Activated T-helper 17 cell treated with anti-CD3 and anti-CD28 coated beads, Interleukin-2, amount 50 U/mL, for 72 hours (primary cell): ENCODE data around the gene NTRK1. TPM values are rescaled to one million over a fixed set of nuclear protein-coding genes. Genes with fewer than 3 reads are reported as not detected.

Experiments
- ATAC-seq: fragments of 150-1000 bp; cut with Tn5 transposase; replicated peaks from 2 replicates; pipeline ENCODE4 v1.10.0; 2021; ENCODE audit warnings: mild to moderate bottlenecking, moderate library complexity
- H3K27ac Mint-ChIP-seq: one replicate; pipeline ENCODE4 v1.8.0; 2022; ENCODE audit warnings: mixed read lengths
- H3K27me3 Mint-ChIP-seq: one replicate; pipeline ENCODE4 v1.8.0; 2022; ENCODE audit warnings: mixed read lengths
- H3K36me3 Mint-ChIP-seq: one replicate; pipeline ENCODE4 v1.8.0; 2022; ENCODE audit warnings: low read depth, mild to moderate bottlenecking, mixed read lengths
- H3K4me1 Mint-ChIP-seq: one replicate; pipeline ENCODE4 v1.8.0; 2022; ENCODE audit warnings: mixed read lengths
- H3K4me3 Mint-ChIP-seq: one replicate; pipeline ENCODE4 v1.8.0; 2022; ENCODE audit warnings: mild to moderate bottlenecking, mixed read lengths
- H3K9me3 Mint-ChIP-seq: one replicate; pipeline ENCODE4 v1.8.0; 2022; ENCODE audit warnings: mixed read lengths
- total RNA-seq, 2 donors: library from RNA; stranded (reverse); gene quantifications; one replicate each; pipeline ENCODE4 v1.2.3, GENCODE V29; 2022

NTRK1 gene
- total RNA-seq, result 10 to 100 TPM in 1 of 2 donors, 1 to 10 TPM in 1; 2.5 to 13.3 TPM

DNA sequence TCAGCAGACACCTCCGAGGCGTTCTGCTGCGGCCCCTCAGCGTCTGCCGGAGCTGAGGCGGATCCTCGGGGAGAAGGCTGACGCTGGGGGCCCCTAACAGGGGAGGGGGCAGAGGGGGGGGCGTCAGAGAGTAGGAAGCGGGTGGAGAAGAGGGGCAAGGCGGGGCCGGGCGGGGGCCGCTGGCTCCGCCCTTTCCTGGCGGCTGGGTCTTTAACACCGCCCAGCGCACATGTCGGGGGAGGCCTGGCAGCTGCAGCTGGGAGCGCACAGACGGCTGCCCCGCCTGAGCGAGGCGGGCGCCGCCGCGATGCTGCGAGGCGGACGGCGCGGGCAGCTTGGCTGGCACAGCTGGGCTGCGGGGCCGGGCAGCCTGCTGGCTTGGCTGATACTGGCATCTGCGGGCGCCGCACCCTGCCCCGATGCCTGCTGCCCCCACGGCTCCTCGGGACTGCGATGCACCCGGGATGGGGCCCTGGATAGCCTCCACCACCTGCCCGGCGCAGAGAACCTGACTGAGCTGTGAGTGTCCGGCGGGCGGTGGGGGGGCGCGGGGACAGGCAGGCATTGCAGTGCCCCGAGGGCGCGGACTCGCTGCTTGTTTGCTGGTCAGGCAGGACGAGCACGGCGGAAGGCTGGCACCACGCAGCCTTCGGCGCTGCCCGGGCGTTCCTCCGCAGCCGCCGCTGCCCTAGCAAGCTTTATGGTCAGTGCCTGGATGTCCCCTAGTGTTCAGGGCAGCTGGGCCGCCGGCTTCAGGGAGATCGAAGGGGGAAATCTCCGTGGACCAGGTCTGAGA, at the start of gene NTRK1:
NTRK1 (plus strand) TSS at position 238 of the 796 bp plus-strand sequence; CDS start at position 308, 70 bp downstream.
- Mint-ChIP-seq H3K27ac (peak within 1 kb of the TSS; percentile 61), H3K9me3 (no peaks in the 10 kb centered on the region), H3K36me3 (no peaks in the 10 kb centered on the region), H3K27me3 (peaks cover 42% of the 10 kb centered on the region), H3K4me3 (peak within 1 kb of the TSS; percentile 82), H3K4me1 (peaks cover 30% of the 10 kb centered on the region)
- ATAC-seq, result peak; percentile 71

- Mint-ChIP-seq H3K27me3 (no peaks in the 10 kb centered on the region), H3K9me3 (no peaks in the 10 kb centered on the region), H3K27ac (peak overlapping the region; percentile 100), H3K36me3 (peaks cover 100% of the 10 kb centered on the region), H3K4me1 (peaks cover 58% of the 10 kb centered on the region), H3K4me3 (peak overlapping the region; percentile 87)
- no peak for ATAC-seq
These were observed 49.5 kb upstream of the NTRK1 start for GRCh38 chr1:156811168-156811567.

DNA sequence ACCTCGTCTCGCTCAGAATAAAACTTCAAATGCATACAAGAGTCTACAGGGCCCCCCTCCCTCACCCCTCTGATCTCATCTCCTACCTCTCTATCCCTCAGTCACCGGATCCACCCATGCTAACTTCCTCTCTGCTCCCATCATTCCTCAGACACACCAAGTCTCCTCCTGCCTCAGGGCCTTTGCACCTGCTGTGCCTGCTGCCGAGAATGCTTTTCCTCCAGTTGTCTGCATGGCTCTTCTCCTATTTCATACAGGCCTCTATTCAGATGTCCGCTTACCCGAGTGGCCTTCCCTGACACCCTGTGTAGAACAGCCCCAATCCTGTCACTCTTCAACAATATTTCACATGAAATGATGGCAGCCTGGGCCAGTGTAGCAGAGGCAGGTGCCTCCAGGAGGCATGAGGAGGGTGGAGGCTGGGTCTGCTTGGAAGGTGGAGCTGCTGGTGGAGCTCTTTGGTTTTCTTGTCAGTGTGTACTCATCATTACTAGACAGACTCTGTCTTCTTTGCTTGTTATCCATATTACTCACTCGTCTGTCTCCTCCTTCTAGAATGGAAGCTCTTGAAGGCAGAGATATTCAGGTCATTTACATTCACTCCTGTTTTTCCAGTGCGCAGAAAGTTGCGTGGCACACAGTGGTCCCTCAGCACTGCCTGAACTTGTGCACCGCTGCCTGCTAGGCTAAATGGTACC, 48.2 kb upstream of the NTRK1 start:
- H3K4me3 Mint-ChIP-seq, result peak overlapping the region; percentile 87
- no peaks in the 10 kb centered on the region for H3K9me3 Mint-ChIP-seq
- ATAC-seq, result no peak
- H3K36me3 Mint-ChIP-seq, result peaks cover 98% of the 10 kb centered on the region
- H3K4me1 Mint-ChIP-seq, result peaks cover 60% of the 10 kb centered on the region
- H3K27me3 Mint-ChIP-seq, result no peaks in the 10 kb centered on the region
- H3K27ac Mint-ChIP-seq, result peak overlapping the region; percentile 100

GRCh38 chr1:156813298-156813697, 47.4 kb upstream of the NTRK1 start:
- no peak for ATAC-seq
- Mint-ChIP-seq H3K36me3 (peaks cover 89% of the 10 kb centered on the region), H3K9me3 (no peaks in the 10 kb centered on the region), H3K27me3 (no peaks in the 10 kb centered on the region), H3K4me1 (peaks cover 57% of the 10 kb centered on the region), H3K4me3 (peak overlapping the region; percentile 87), H3K27ac (peak overlapping the region; percentile 100)

DNA sequence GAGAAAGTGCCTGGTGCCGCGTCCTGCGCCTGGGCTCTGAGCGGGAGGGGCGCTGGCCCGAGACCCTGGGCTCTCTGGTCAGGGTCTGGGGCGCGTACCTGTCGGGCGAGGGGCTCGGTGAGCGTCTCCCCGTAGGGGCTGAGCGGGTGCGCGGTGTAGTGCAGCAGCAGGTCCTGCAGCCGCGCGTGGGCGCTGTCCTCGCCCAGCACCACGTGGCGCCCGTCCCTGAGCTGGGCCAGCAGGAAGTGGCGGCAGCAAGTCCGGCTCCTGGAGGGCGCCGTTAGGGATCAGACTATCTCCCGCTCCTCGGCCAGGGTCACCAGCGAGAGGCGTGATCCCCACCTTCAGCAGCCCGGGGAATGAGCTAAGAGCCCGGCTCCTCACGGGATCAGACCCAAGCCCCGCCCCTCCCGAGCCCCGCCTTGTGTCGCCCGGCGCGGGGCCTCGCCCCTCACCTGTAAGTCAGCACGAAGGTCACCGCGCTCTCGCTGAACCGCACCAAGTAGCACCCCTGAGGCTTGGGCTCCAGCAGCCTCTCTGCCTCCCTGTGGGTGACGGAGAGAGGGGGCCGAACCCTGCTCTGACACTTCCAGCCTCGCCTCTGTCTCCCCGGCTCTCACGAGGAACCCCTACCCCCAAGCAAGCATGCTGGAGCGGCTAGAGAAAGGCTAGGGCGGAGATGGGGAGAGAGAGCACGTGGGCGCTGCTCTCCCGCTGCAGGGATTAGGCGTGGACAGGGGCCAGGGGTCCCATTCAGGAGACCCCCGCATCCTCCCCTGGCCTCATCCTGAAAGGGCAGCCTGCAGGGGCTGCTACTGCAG, 46.7 kb upstream of the NTRK1 start:
- H3K27ac Mint-ChIP-seq, result peak overlapping the region; percentile 100
- peak overlapping the region; percentile 87 for H3K4me3 Mint-ChIP-seq
- peaks cover 51% of the 10 kb centered on the region for H3K4me1 Mint-ChIP-seq
- H3K36me3 Mint-ChIP-seq, result peaks cover 83% of the 10 kb centered on the region
- no peaks in the 10 kb centered on the region for H3K27me3 Mint-ChIP-seq
- no peaks in the 10 kb centered on the region for H3K9me3 Mint-ChIP-seq
- ATAC-seq, result peak; percentile 21

GRCh38 chr1:156814571-156815260, 45.9 kb upstream of the NTRK1 start:
- ATAC-seq, result peak; percentile 44
- Mint-ChIP-seq H3K36me3 (peaks cover 75% of the 10 kb centered on the region), H3K4me1 (peaks cover 43% of the 10 kb centered on the region), H3K27ac (peak overlapping the region; percentile 100), H3K9me3 (no peaks in the 10 kb centered on the region), H3K4me3 (peak overlapping the region; percentile 87), H3K27me3 (no peaks in the 10 kb centered on the region)

- Mint-ChIP-seq H3K27me3 (no peaks in the 10 kb centered on the region), H3K36me3 (peaks cover 68% of the 10 kb centered on the region), H3K27ac (peak overlapping the region; percentile 100), H3K4me3 (peak overlapping the region; percentile 87), H3K9me3 (no peaks in the 10 kb centered on the region), H3K4me1 (peaks cover 43% of the 10 kb centered on the region)
- ATAC-seq, result no peak
These were observed 45.3 kb upstream of the NTRK1 start for GRCh38 chr1:156815307-156815826.

GRCh38 chr1:156815961-156816422, 44.7 kb upstream of the NTRK1 start:
- Mint-ChIP-seq H3K9me3 (no peaks in the 10 kb centered on the region), H3K27me3 (no peaks in the 10 kb centered on the region), H3K36me3 (peaks cover 62% of the 10 kb centered on the region), H3K4me3 (peak overlapping the region; percentile 87), H3K27ac (peak overlapping the region; percentile 100), H3K4me1 (peaks cover 41% of the 10 kb centered on the region)
- no peak for ATAC-seq

DNA sequence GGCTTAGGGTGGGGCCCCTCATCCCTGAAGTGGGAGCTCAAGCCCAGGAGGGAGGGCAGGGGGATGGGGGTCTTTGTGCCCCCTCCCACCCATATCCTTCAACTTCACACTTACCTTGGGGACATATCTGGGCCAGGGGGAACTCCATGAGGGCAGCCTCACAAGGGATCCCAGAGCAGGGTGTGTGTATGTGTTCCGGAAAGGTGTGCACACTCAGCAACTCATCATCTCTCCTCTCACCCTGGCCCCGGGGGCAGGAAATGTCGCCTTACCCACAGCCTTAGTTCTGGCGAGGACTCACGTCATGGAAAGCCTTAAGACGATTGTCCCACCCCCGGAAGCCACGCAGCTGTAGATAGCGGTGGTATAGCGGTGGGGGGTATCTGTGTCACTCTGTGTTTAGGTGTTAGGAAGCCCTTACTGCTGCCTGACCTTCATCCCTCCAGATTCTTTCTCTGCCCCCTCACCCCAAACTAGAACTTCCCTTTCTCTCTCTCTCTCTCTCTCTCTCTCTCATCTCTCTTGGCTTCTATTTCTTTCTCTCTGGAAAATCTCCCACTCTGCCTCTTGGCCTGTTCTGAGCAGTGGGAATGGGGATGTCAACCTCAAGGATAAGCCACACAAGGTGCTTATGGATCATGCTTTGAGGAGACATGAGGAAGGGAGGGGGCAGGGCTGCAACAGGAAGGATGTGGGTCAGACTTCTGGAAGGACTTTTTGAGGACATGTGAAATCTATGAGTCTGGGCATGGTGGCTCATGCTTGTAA, 43.9 kb upstream of the NTRK1 start, which contains the start of gene SH2D2A:
SH2D2A (minus strand) TSS at position 288 of the 768 bp plus-strand sequence; CDS start at position 148, 140 bp downstream.
- peak; percentile 89 for ATAC-seq
- H3K4me1 Mint-ChIP-seq, result peaks cover 33% of the 10 kb centered on the region
- H3K36me3 Mint-ChIP-seq, result peaks cover 55% of the 10 kb centered on the region
- no peaks in the 10 kb centered on the region for H3K27me3 Mint-ChIP-seq
- peak within 1 kb of the TSS; percentile 100 for H3K27ac Mint-ChIP-seq
- no peaks in the 10 kb centered on the region for H3K9me3 Mint-ChIP-seq
- peak within 1 kb of the TSS; percentile 87 for H3K4me3 Mint-ChIP-seq

DNA sequence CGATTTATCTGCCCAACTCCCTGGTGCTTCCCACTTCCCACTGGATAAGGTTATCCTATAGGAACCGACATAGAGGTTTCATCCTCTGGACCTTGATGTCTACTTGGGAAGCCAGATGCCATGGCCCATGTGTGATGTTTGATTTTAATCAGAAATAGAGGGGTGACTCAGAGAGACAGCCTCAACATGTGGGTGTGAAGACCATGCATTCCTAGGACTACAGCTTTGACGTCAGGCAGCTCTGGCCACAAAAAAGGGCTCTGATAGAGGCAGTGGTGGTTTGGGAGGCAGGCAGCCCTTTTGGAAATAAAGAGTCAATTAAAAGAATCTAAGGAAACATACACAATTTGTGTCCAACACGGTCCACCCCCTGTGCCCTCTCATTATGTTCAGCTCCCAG, 38.9 kb upstream of the NTRK1 start:
- Mint-ChIP-seq H3K27ac (peak overlapping the region; percentile 63), H3K27me3 (no peaks in the 10 kb centered on the region), H3K4me3 (peak overlapping the region; percentile 65), H3K9me3 (no peaks in the 10 kb centered on the region), H3K4me1 (peaks cover 24% of the 10 kb centered on the region), H3K36me3 (peaks cover 4% of the 10 kb centered on the region)
- peak; percentile 83 for ATAC-seq

DNA sequence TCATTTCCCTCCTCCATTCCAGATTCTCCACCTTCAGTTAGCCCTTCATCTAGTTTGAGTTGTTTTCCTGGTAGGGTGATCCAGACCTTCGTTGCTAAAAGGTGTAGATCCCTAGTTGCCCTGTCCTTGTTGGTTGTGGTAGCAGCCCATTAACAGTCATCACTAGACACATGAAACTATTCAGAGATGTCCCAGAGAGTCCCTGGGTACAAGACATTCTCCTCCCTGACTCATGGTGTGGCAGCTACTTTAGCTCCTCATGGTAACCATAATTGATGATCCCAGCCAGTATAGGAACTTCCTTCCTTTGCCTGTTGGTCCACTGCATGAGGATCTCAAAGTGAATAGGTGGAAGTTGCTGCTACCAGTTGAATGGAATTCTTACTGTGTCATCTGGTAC, 38.0 kb upstream of the NTRK1 start:
- Mint-ChIP-seq H3K36me3 (no peaks in the 10 kb centered on the region), H3K9me3 (no peaks in the 10 kb centered on the region), H3K4me1 (peaks cover 20% of the 10 kb centered on the region), H3K27ac (peak overlapping the region; percentile 63), H3K27me3 (no peaks in the 10 kb centered on the region), H3K4me3 (peak overlapping the region; percentile 65)
- ATAC-seq, result peak; percentile 64

DNA sequence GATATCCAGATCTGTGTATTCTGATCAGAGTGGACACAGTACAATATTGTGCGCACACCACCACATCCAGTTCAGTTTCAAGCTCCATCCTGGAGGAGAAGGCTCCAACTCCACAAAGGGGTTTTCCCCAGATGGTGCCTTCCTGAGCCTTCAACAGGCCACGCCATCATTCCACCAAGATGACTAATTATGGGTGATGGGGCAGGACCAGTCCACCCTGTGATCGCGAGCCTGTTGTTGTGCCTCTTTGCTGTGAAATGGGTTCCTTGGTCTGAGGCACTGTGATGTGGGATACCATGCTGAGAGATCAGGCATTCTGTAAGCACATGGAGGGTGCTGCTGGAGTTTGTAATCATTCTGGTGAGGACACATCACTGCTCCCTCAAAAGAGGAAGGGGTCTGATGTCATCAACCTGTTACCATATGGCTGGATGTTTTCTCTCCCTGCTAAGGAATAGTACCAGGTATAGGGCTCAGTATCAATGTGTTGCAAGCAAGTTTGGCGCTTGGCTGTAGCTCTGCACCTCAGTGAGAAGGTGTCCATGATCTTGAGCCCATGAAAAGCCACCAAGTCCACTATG, 37.4 kb upstream of the NTRK1 start:
- no peaks in the 10 kb centered on the region for H3K36me3 Mint-ChIP-seq
- no peaks in the 10 kb centered on the region for H3K27me3 Mint-ChIP-seq
- H3K9me3 Mint-ChIP-seq, result no peaks in the 10 kb centered on the region
- ATAC-seq, result peak; percentile 22
- H3K27ac Mint-ChIP-seq, result peak overlapping the region; percentile 63
- peak overlapping the region; percentile 65 for H3K4me3 Mint-ChIP-seq
- H3K4me1 Mint-ChIP-seq, result peaks cover 15% of the 10 kb centered on the region
